Epithelial cell of proximal tubule (primary cell): Measurements from ENCODE around the gene PSMA7. TPM values are rescaled to one million over a fixed set of nuclear protein-coding genes. Genes with fewer than 3 reads are reported as not detected.
A peak's percentile ranks its signal among the peaks of the same experiment; 100 is the strongest.

Experiments
- DNase-seq: peaks from one replicate; pipeline ENCODE4 v3.0.0-alpha.2; 2011; ENCODE audit warnings: low read depth
- H3K4me3 ChIP-seq: 2 replicates; pipeline ENCODE4 v1.5.1; 2011; ENCODE audit warnings: low read depth, mild to moderate bottlenecking, low read length
- CTCF ChIP-seq: conservative IDR thresholded peaks from 2 replicates; pipeline ENCODE4 v1.5.1; 2012; ENCODE audit warnings: low read depth, mild to moderate bottlenecking, low read length
- total RNA-seq: library from RNA; depleted of rRNA; stranded (reverse); fragments of >200 nt; gene quantifications from 2 replicates; pipeline ENCODE4 v1.2.3, GENCODE V29; 2015

Gene PSMA7
- total RNA-seq, 1 donor from 2014 or later, result 541 TPM

GRCh38 chr20:62159052-62159451, 15.9 kb upstream of the PSMA7 start:
- no peak for TF ChIP-seq CTCF
- DNase-seq, result no peak

GRCh38 chr20:62158541-62158940, 15.3 kb upstream of the PSMA7 start:
- no peak for TF ChIP-seq CTCF
- no peak for DNase-seq
- H3K4me3 ChIP-seq, result no peak overlapping the region

More at GRCh38 chr20:62159052-62159451, 15.9 kb upstream of the PSMA7 start:
- H3K4me3 ChIP-seq, result no peak overlapping the region

GRCh38 chr20:62158088-62158400, 14.8 kb upstream of the PSMA7 start:
- DNase-seq, result no peak
- H3K4me3 ChIP-seq, result no peak overlapping the region
- TF ChIP-seq CTCF, result no peak

GRCh38 chr20:62157387-62158087, 14.3 kb upstream of the PSMA7 start:
- H3K4me3 ChIP-seq, result no peak overlapping the region
- no peak for TF ChIP-seq CTCF
- no peak for DNase-seq

GRCh38 chr20:62156592-62157386, 13.6 kb upstream of the PSMA7 start:
- DNase-seq, result no peak
- no peak overlapping the region for H3K4me3 ChIP-seq
- TF ChIP-seq CTCF, result peak; percentile 75

- no peak overlapping the region for H3K4me3 ChIP-seq
- no peak for DNase-seq
- no peak for TF ChIP-seq CTCF
These were observed 13.0 kb upstream of the PSMA7 start for GRCh38 chr20:62156254-62156556.
